GM15510 (cell line): Measurements from ENCODE around the gene SCO2.

Source experiments
- POLR2A ChIP-seq: IDR thresholded peaks from 3 replicates; pipeline ENCODE4 v1.6.1; 2011; ENCODE audit warnings: borderline replicate concordance; ENCODE audit not compliant: insufficient read length; ENCODE audit errors: extremely low read depth

The SCO2 gene

GRCh38 chr22:50504369-50505211 is 20.8 kb downstream of the SCO2 start:
- no peak for TF ChIP-seq POLR2A

GRCh38 chr22:50503475-50504145 is 21.8 kb downstream of the SCO2 start:
- TF ChIP-seq POLR2A = no peak

GRCh38 chr22:50502628-50503474 is 22.5 kb downstream of the SCO2 start:
- TF ChIP-seq POLR2A = no peak

- TF ChIP-seq POLR2A = no peak
Measured at GRCh38 chr22:50502096-50502495, 23.3 kb downstream of the SCO2 start.

- TF ChIP-seq POLR2A = no peak
Measured at GRCh38 chr22:50500452-50500851, 24.9 kb downstream of the SCO2 start.

- TF ChIP-seq POLR2A = no peak
Measured at GRCh38 chr22:50498322-50498890, 27.0 kb downstream of the SCO2 start.

- no peak for TF ChIP-seq POLR2A
Measured at GRCh38 chr22:50497093-50497492, 28.3 kb downstream of the SCO2 start.

GRCh38 chr22:50490531-50491308 is 34.7 kb downstream of the SCO2 start:
- no peak for TF ChIP-seq POLR2A

- TF ChIP-seq POLR2A = no peak
Measured at GRCh38 chr22:50489363-50490243, 35.8 kb downstream of the SCO2 start.

GRCh38 chr22:50488886-50489285 is 36.5 kb downstream of the SCO2 start:
- TF ChIP-seq POLR2A = no peak

GRCh38 chr22:50488006-50488677 is 37.3 kb downstream of the SCO2 start:
- no peak for TF ChIP-seq POLR2A

- no peak for TF ChIP-seq POLR2A
Measured at GRCh38 chr22:50487290-50488005, 38.0 kb downstream of the SCO2 start.

- no peak for TF ChIP-seq POLR2A
Measured at GRCh38 chr22:50486561-50487289, 38.7 kb downstream of the SCO2 start, which contains the start of gene MIOX. Gene MIOX, plus strand, starts transcription at chr22:50486859. Its CDS starts 39 bp downstream, at chr22:50486898.
